GM23338 (cell line): ENCODE results near the gene TNFSF18. TPM values are rescaled to one million over a fixed set of nuclear protein-coding genes. Genes with fewer than 3 reads are reported as not detected.
"Not testable (repeated sequence)": the region's sequence is repeated elsewhere in the genome, so short reads cannot be mapped to it uniquely, and the experiment has no call there.

Experiments
- ATAC-seq: fragments of 200-7000 bp; cut with Tn5 transposase; 3 replicates; pipeline ENCODE4 v1.9.1; 2020
- DNase-seq: peaks from one replicate; pipeline ENCODE4 v3.0.0-alpha.2; 2015; ENCODE audit warnings: low spot score
- H2AFZ ChIP-seq: fragments of 200-600 bp; sonication (generic); 2 replicates; pipeline ENCODE4 v1.8.0; 2016; ENCODE audit warnings: antibody characterized with exemption, mild to moderate bottlenecking, moderate library complexity
- H3F3A ChIP-seq: fragments of 200-600 bp; sonication (generic); replicated peaks from 2 replicates; pipeline ENCODE4 v1.8.0; 2017; ENCODE audit warnings: antibody characterized with exemption, mixed run types, low read depth
- H3K27ac ChIP-seq: fragments of 200-600 bp; sonication (generic); 2 replicates; pipeline ENCODE4 v1.6.1; 2016; ENCODE audit warnings: low read depth
- H3K27me3 ChIP-seq: fragments of 200-600 bp; sonication (generic); 2 replicates; pipeline ENCODE4 v1.8.0; 2016; ENCODE audit warnings: mild to moderate bottlenecking, mixed run types, moderate library complexity; ENCODE audit not compliant: insufficient read depth
- H3K36me3 ChIP-seq: fragments of 200-600 bp; sonication (generic); 2 replicates; pipeline ENCODE4 v1.8.0; 2016; ENCODE audit warnings: mild to moderate bottlenecking; ENCODE audit not compliant: insufficient read depth
- H3K4me1 ChIP-seq: fragments of 200-600 bp; sonication (generic); 2 replicates; pipeline ENCODE4 v1.8.0; 2016; ENCODE audit warnings: mild to moderate bottlenecking, moderate library complexity; ENCODE audit not compliant: insufficient read depth
- H3K4me2 ChIP-seq: fragments of 200-600 bp; sonication (generic); 2 replicates; pipeline ENCODE4 v1.7.1; 2017; ENCODE audit warnings: mixed run types
- H3K4me3 ChIP-seq: fragments of 200-600 bp; sonication (generic); 2 replicates; pipeline ENCODE4 v1.6.1; 2016; ENCODE audit warnings: mixed run types
- H3K79me2 ChIP-seq: fragments of 200-600 bp; sonication (generic); replicated peaks from 2 replicates; pipeline ENCODE4 v1.8.0; 2017; ENCODE audit warnings: mild to moderate bottlenecking; ENCODE audit not compliant: insufficient read depth
- H3K9me2 ChIP-seq: fragments of 200-600 bp; sonication (generic); 2 replicates; pipeline ENCODE4 v1.8.0; 2017; ENCODE audit not compliant: insufficient read depth
- H4K20me1 ChIP-seq: fragments of 200-600 bp; sonication (generic); replicated peaks from 2 replicates; pipeline ENCODE4 v1.8.0; 2017; ENCODE audit warnings: mild to moderate bottlenecking; ENCODE audit not compliant: insufficient read depth
- H3K27ac Mint-ChIP-seq: 2 replicates; pipeline ENCODE4 v1.8.0; 2020; ENCODE audit warnings: inconsistent platforms, mild to moderate bottlenecking, moderate library complexity, mixed read lengths
- H3K27me3 Mint-ChIP-seq: 3 replicates; pipeline ENCODE4 v1.8.0; 2022; ENCODE audit warnings: low read depth, mild to moderate bottlenecking, moderate library complexity, mixed read lengths, inconsistent platforms; ENCODE audit not compliant: insufficient read depth, poor library complexity
- H3K36me3 Mint-ChIP-seq: 3 replicates; pipeline ENCODE4 v1.8.0; 2021; ENCODE audit warnings: low read depth, mild to moderate bottlenecking, inconsistent platforms, moderate library complexity, mixed read lengths
- H3K4me1 Mint-ChIP-seq: 3 replicates; pipeline ENCODE4 v1.8.0; 2020; ENCODE audit warnings: mild to moderate bottlenecking, inconsistent platforms, mixed read lengths
- H3K4me3 Mint-ChIP-seq: 3 replicates; pipeline ENCODE4 v1.8.0; 2021; ENCODE audit warnings: moderate library complexity, mild to moderate bottlenecking, inconsistent platforms, mixed read lengths
- H3K9me3 Mint-ChIP-seq: 3 replicates; pipeline ENCODE4 v1.8.0; 2020; ENCODE audit warnings: moderate library complexity, mild to moderate bottlenecking, inconsistent platforms, mixed read lengths
- CREB1 ChIP-seq: fragments of 250-450 bp; sonication (Bioruptor Pico); IDR thresholded peaks from 2 replicates; pipeline ENCODE4 v1.5.0; 2020; ENCODE audit warnings: low read depth, mild to moderate bottlenecking, moderate library complexity
- CTCF ChIP-seq, 2 experiments: fragments of 200-600 bp in 1 of 2; sonication (generic) in 1 of 2; conservative IDR thresholded peaks; 2 replicates each; pipeline versions ENCODE4 v1.5.1 to v1.6.1; 2016 to 2017; ENCODE audit warnings: antibody characterized with exemption in 2 of 2, low read depth in 2 of 2, mild to moderate bottlenecking in 2 of 2, moderate library complexity in 1 of 2
- EZH2 ChIP-seq: fragments of 200-600 bp; sonication (generic); IDR thresholded peaks from one replicate; pipeline ENCODE4 v1.8.0; 2017; ENCODE audit warnings: antibody characterized with exemption, mild to moderate bottlenecking, low read depth; ENCODE audit not compliant: unreplicated experiment
- JUNB ChIP-seq: IDR thresholded peaks from one replicate; pipeline ENCODE4 v1.6.1; 2016; ENCODE audit warnings: antibody characterized with exemption; ENCODE audit not compliant: unreplicated experiment
- NANOG ChIP-seq: IDR thresholded peaks from 2 replicates; pipeline ENCODE4 v1.6.1; 2016; ENCODE audit warnings: antibody characterized with exemption, borderline replicate concordance
- STAT1 ChIP-seq: IDR thresholded peaks from one replicate; pipeline ENCODE4 v1.6.1; 2016; ENCODE audit warnings: antibody characterized with exemption; ENCODE audit not compliant: unreplicated experiment
- ZNF114 ChIP-seq: fragments of 250-450 bp; sonication (Bioruptor Pico); IDR thresholded peaks from 2 replicates; pipeline ENCODE4 v1.5.0; 2020; ENCODE audit warnings: mild to moderate bottlenecking, moderate library complexity
- polyA plus RNA-seq: library from polyadenylated mRNA; unstranded; fragments of >200 nt; fragmentation: Nextera tagmentation; extraction: Ambion mirVana; gene quantifications from 2 replicates; pipeline ENCODE4 v1.2.1, GENCODE V29; 2016
- total RNA-seq: library from RNA; depleted of rRNA; stranded (reverse); fragments of >200 nt; shearing (Covaris generic); gene quantifications from 2 replicates; pipeline ENCODE4 v1.2.3, GENCODE V29; 2014
- TF ChIP-seq, protein P1 (sequence below): IDR thresholded peaks from one replicate; pipeline ENCODE4 v1.6.1; 2018; ENCODE audit warnings: antibody characterized with exemption; ENCODE audit not compliant: unreplicated experiment

Gene TNFSF18
- total and polyA plus RNA-seq, 2 experiments from 2014 or later, result not detected

- not testable (repeated sequence) for H3K27ac Mint-ChIP-seq, H3K4me1 ChIP-seq, H2AFZ ChIP-seq, DNase-seq, H3K27me3 Mint-ChIP-seq, H4K20me1 ChIP-seq, H3K27me3 ChIP-seq, ATAC-seq, H3K4me2 ChIP-seq, H3K9me2 ChIP-seq, H3K4me3 ChIP-seq, H3K4me3 Mint-ChIP-seq, H3K4me1 Mint-ChIP-seq, H3K27ac ChIP-seq, H3K36me3 ChIP-seq, H3F3A ChIP-seq, H3K79me2 ChIP-seq
- peaks cover 51% of the 10 kb centered on the region for H3K9me3 Mint-ChIP-seq
- H3K36me3 Mint-ChIP-seq, result peaks cover 22% of the 10 kb centered on the region; the same call in 1 of the 3 replicates
Measured at GRCh38 chr1:173074217-173074616, 23.5 kb upstream of the TNFSF18 start.

- Mint-ChIP-seq H3K36me3 (no peaks in the 10 kb centered on the region), H3K4me1 (no peaks in the 10 kb centered on the region), H3K27ac (no peak overlapping the region), H3K4me3 (no peak overlapping the region), H3K27me3 (no peaks in the 10 kb centered on the region), H3K9me3 (peaks cover 6% of the 10 kb centered on the region; the same call in 1 of the 3 replicates)
- Histone ChIP-seq H3K27me3 (no peaks in the 10 kb centered on the region), H3F3A (no peaks in the 10 kb centered on the region), H3K4me1 (no peaks in the 10 kb centered on the region), H3K36me3 (no peaks in the 10 kb centered on the region), H3K4me3 (no peak overlapping the region), H3K27ac (no peak overlapping the region), H3K9me2 (peaks cover 5% of the 10 kb centered on the region; the same call in 1 of the 2 replicates), H4K20me1 (no peaks in the 10 kb centered on the region), H3K79me2 (no peaks in the 10 kb centered on the region), H2AFZ (peak overlapping the region; percentile 21), H3K4me2 (no peak overlapping the region)
- TF ChIP-seq CREB1 (CRISPR knock-in tag) (no peak), EZH2 (no peak), NANOG (no peak), ZNF114 (CRISPR knock-in tag) (no peak), CTCF (conservative IDR thresholded peaks at IDR 0.05; ENCODE audit: low read depth in 2 of 2) (no peak), STAT1 (no peak), JUNB (no peak)
- TF ChIP-seq, protein P1, sequence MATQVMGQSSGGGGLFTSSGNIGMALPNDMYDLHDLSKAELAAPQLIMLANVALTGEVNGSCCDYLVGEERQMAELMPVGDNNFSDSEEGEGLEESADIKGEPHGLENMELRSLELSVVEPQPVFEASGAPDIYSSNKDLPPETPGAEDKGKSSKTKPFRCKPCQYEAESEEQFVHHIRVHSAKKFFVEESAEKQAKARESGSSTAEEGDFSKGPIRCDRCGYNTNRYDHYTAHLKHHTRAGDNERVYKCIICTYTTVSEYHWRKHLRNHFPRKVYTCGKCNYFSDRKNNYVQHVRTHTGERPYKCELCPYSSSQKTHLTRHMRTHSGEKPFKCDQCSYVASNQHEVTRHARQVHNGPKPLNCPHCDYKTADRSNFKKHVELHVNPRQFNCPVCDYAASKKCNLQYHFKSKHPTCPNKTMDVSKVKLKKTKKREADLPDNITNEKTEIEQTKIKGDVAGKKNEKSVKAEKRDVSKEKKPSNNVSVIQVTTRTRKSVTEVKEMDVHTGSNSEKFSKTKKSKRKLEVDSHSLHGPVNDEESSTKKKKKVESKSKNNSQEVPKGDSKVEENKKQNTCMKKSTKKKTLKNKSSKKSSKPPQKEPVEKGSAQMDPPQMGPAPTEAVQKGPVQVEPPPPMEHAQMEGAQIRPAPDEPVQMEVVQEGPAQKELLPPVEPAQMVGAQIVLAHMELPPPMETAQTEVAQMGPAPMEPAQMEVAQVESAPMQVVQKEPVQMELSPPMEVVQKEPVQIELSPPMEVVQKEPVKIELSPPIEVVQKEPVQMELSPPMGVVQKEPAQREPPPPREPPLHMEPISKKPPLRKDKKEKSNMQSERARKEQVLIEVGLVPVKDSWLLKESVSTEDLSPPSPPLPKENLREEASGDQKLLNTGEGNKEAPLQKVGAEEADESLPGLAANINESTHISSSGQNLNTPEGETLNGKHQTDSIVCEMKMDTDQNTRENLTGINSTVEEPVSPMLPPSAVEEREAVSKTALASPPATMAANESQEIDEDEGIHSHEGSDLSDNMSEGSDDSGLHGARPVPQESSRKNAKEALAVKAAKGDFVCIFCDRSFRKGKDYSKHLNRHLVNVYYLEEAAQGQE, result no peak
- DNase-seq (no peak), ATAC-seq (no peak)
Measured at GRCh38 chr1:173064011-173064410, 13.3 kb upstream of the TNFSF18 start.
